PC-3 (cell line): ENCODE measurements around the gene SAA4. TPM values are rescaled to one million over a fixed set of nuclear protein-coding genes. Genes with fewer than 3 reads are reported as not detected.
"Not testable (repeated sequence)": the region's sequence is repeated elsewhere in the genome, so short reads cannot be mapped to it uniquely, and the experiment has no call there.

ENCODE experiments used
- ATAC-seq: fragments of 200-7000 bp; cut with Tn5 transposase; 2 replicates; pipeline ENCODE4 v1.9.1; 2020; ENCODE audit warnings: mild to moderate bottlenecking, moderate library complexity
- BruUV-seq: library from RNA; stranded (reverse); fragments of 400-500 nt; replicated peaks from 2 replicates; lab custom pipeline; 2021; lab: Mats Ljungman, UMichigan
- CTCF ChIA-PET: fragments of 300-600 bp; sonication (Branson Sonifier 250); formaldehyde crosslinking; loops from one replicate; lab custom pipeline; 2022; ENCODE audit warnings: antibody characterized with exemption; lab: Charles Lee
- POLR2A ChIA-PET: fragments of 300-600 bp; sonication (Branson Sonifier 250); formaldehyde crosslinking; loops from one replicate; lab custom pipeline; 2022; ENCODE audit warnings: antibody characterized with exemption; ENCODE audit not compliant: unreplicated experiment; lab: Charles Lee
- DNase-seq: peaks from one replicate; pipeline ENCODE4 v3.0.0-alpha.2; 2015
- H2AFZ ChIP-seq: fragments of 300-600 bp; sonication (generic); 2 replicates; pipeline ENCODE4 v1.6.0; 2016; ENCODE audit warnings: antibody characterized with exemption, low read length
- H3F3A ChIP-seq: fragments of 300-600 bp; sonication (generic); one replicate; pipeline ENCODE4 v1.6.0; 2017; ENCODE audit warnings: antibody characterized with exemption, low read length, control low read depth, mild to moderate bottlenecking; ENCODE audit not compliant: unreplicated experiment
- H3K27ac ChIP-seq: fragments of 300-600 bp; sonication (generic); 2 replicates; pipeline ENCODE4 v1.5.1; 2016; ENCODE audit warnings: mild to moderate bottlenecking, low read length
- H3K27me3 ChIP-seq: fragments of 300-600 bp; sonication (generic); 2 replicates; pipeline ENCODE4 v1.6.1; 2016; ENCODE audit warnings: low read length, mixed read lengths
- H3K36me3 ChIP-seq: fragments of 300-600 bp; sonication (generic); 2 replicates; pipeline ENCODE4 v1.6.1; 2016; ENCODE audit warnings: low read depth, mixed run types, low read length, mixed read lengths
- H3K4me1 ChIP-seq: fragments of 300-600 bp; sonication (generic); 2 replicates; pipeline ENCODE4 v1.5.1; 2016; ENCODE audit warnings: low read length; ENCODE audit not compliant: insufficient read depth
- H3K4me2 ChIP-seq: fragments of 300-600 bp; sonication (generic); 2 replicates; pipeline ENCODE4 v1.6.0; 2016; ENCODE audit warnings: low read length
- H3K4me3 ChIP-seq: fragments of 300-600 bp; sonication (generic); 2 replicates; pipeline ENCODE4 v1.5.1; 2016; ENCODE audit warnings: mild to moderate bottlenecking, low read length, mixed read lengths
- H3K79me2 ChIP-seq: fragments of 300-600 bp; sonication (generic); 2 replicates; pipeline ENCODE4 v1.6.1; 2017; ENCODE audit warnings: low read length, mixed read lengths
- H3K9ac ChIP-seq: fragments of 300-600 bp; sonication (generic); 2 replicates; pipeline ENCODE4 v1.6.0; 2016; ENCODE audit warnings: mild to moderate bottlenecking, low read length
- H3K9me2 ChIP-seq: fragments of 300-600 bp; sonication (generic); replicated peaks from 2 replicates; pipeline ENCODE4 v1.6.1; 2016; ENCODE audit warnings: mixed run types, low read length, mixed read lengths
- H3K9me3 ChIP-seq: fragments of 300-600 bp; sonication (generic); 2 replicates; pipeline ENCODE4 v1.6.1; 2016; ENCODE audit warnings: low read length, mixed read lengths
- H4K20me1 ChIP-seq: fragments of 300-600 bp; sonication (generic); 2 replicates; pipeline ENCODE4 v1.6.1; 2016; ENCODE audit warnings: low read length, mixed read lengths
- EZH2 ChIP-seq: fragments of 300-600 bp; sonication (generic); IDR thresholded peaks from one replicate; pipeline ENCODE4 v1.6.1; 2017; ENCODE audit warnings: antibody characterized with exemption, mild to moderate bottlenecking, low read length; ENCODE audit not compliant: unreplicated experiment
- EZH2phosphoT487 ChIP-seq: fragments of 300-600 bp; sonication (generic); IDR thresholded peaks from 2 replicates; pipeline ENCODE4 v1.6.1; 2018; ENCODE audit warnings: mild to moderate bottlenecking, antibody characterized with exemption, low read length, borderline replicate concordance
- intact Hi-C: fragments of 100-400 bp; cut with micrococcal nuclease; formaldehyde crosslinking; loops from 2 replicates; pipeline ENCODE4 v1.9.0; 2023
- total RNA-seq: library from RNA; depleted of rRNA; stranded (reverse); fragments of >200 nt; gene quantifications from 2 replicates; pipeline ENCODE4 v1.2.3, GENCODE V29; 2014
- TF ChIP-seq, protein P1 (sequence below): fragments of 300-600 bp; sonication (generic); conservative IDR thresholded peaks from 2 replicates; pipeline ENCODE4 v1.5.1; 2017; ENCODE audit warnings: antibody characterized with exemption, low read depth, mild to moderate bottlenecking, low read length

SAA4 gene
- total RNA-seq, 1 experiment from 2014 or later = not detected

DNA sequence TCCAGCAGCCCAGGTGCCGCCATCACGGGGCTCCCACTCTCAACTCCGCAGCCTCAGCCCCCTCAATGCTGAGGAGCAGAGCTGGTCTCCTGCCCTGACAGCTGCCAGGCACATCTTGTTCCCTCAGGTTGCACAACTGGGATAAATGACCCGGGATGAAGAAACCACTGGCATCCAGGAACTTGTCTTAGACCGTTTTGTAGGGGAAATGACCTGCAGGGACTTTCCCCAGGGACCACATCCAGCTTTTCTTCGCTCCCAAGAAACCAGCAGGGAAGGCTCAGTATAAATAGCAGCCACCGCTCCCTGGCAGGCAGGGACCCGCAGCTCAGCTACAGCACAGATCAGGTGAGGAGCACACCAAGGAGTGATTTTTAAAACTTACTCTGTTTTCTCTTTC lies 29.3 kb upstream of the SAA4 start, which contains the start of gene SAA1:
SAA1 (plus strand) TSS at position 316 of the 400 bp plus-strand sequence. CDS start 624 bp downstream, outside the sequence.
- no peak within 1 kb of the TSS for H3K9ac ChIP-seq
- H3K27me3 ChIP-seq = 0 out of 2 replicates have a peak, but pooled peaks cover 6% of the 10 kb centered on the region
- H3K4me2 ChIP-seq = no peak within 1 kb of the TSS
- DNase-seq (no peak), ATAC-seq (no peak)
- H3K36me3 ChIP-seq = no peaks in the 10 kb centered on the region
- H3K9me2 ChIP-seq = no peaks in the 10 kb centered on the region
- TF ChIP-seq EZH2phosphoT487 = no peak
- TF ChIP-seq, protein P1, sequence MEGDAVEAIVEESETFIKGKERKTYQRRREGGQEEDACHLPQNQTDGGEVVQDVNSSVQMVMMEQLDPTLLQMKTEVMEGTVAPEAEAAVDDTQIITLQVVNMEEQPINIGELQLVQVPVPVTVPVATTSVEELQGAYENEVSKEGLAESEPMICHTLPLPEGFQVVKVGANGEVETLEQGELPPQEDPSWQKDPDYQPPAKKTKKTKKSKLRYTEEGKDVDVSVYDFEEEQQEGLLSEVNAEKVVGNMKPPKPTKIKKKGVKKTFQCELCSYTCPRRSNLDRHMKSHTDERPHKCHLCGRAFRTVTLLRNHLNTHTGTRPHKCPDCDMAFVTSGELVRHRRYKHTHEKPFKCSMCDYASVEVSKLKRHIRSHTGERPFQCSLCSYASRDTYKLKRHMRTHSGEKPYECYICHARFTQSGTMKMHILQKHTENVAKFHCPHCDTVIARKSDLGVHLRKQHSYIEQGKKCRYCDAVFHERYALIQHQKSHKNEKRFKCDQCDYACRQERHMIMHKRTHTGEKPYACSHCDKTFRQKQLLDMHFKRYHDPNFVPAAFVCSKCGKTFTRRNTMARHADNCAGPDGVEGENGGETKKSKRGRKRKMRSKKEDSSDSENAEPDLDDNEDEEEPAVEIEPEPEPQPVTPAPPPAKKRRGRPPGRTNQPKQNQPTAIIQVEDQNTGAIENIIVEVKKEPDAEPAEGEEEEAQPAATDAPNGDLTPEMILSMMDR = no peak
- TF ChIP-seq EZH2 = no peak
- H3K79me2 ChIP-seq = no peaks in the 10 kb centered on the region
- no peaks in the 10 kb centered on the region for H4K20me1 ChIP-seq
- intact Hi-C loops = no loop called here
- ChIA-PET CTCF (no interaction called here), POLR2A (no interaction called here)
- no peak within 1 kb of the TSS for H3K27ac ChIP-seq
- no TSS peak for BruUV-seq
- no peak within 1 kb of the TSS for H2AFZ ChIP-seq
- H3K4me3 ChIP-seq = no peak within 1 kb of the TSS
- H3F3A ChIP-seq = no peaks in the 10 kb centered on the region
- H3K9me3 ChIP-seq = no peaks in the 10 kb centered on the region
- no peaks in the 10 kb centered on the region for H3K4me1 ChIP-seq

DNA sequence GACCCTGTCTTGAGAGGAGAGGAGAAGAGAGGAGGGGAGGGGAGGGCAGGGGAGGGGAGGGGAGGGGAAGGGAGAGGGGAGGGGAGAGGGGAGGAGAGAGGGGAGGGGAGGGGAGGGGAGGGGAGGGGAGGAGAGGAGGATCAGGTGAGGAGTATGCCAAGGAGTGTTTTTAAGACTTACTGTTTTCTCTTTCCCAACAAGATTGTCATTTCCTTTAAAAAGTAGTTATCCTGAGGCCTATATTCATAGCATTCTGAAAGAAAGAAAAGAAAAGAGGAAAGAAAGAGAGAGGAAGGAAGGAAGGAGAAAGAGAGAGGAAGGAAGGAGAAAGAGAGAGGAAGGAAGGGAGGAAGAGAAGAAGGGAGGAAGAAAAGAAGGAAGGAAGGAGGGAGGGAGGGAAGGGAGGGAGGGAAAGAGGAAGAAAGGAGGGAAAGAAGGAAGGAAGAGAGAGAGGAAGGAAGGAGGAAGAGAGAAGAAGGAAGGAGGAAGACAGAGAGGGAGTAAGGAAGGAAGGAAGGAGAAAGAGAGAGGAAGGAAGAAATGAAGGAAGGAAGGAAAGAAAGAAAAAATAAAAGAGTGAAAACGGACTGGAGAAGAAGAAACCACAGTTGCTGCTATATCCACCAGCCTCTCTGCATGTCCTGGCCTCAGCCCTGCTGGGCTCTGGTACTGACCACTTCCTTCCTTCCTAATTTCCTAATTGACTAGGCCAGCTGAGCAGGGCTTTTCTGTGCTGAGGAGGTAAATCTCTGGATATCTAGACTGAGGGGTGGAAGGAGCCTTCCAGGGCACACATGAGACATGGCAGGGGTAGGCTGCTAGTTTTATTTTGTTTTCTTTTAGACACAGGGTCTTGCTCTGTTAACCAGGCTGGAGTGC lies 28.3 kb upstream of the SAA4 start:
- Histone ChIP-seq H3K9me2 (no peaks in the 10 kb centered on the region), H3K27ac (no peak overlapping the region), H3K9me3 (no peaks in the 10 kb centered on the region), H3K79me2 (no peaks in the 10 kb centered on the region), H3K4me2 (no peak overlapping the region), H3K27me3 (0 out of 2 replicates have a peak, but pooled peaks cover 6% of the 10 kb centered on the region), H3K4me3 (no peak overlapping the region), H3K36me3 (no peaks in the 10 kb centered on the region), H3K9ac (no peak overlapping the region), H2AFZ (no peak overlapping the region), H3K4me1 (no peaks in the 10 kb centered on the region), H3F3A (no peaks in the 10 kb centered on the region), H4K20me1 (no peaks in the 10 kb centered on the region)
- DNase-seq (no peak), ATAC-seq (no peak; the same call in 1 of the 2 replicates)
- ChIA-PET POLR2A (no interaction called here), CTCF (no interaction called here)
- intact Hi-C loops = no loop called here
- TF ChIP-seq EZH2 (no peak), EZH2phosphoT487 (no peak)
- TF ChIP-seq, protein P1 = no peak
- no TSS peak for BruUV-seq

DNA sequence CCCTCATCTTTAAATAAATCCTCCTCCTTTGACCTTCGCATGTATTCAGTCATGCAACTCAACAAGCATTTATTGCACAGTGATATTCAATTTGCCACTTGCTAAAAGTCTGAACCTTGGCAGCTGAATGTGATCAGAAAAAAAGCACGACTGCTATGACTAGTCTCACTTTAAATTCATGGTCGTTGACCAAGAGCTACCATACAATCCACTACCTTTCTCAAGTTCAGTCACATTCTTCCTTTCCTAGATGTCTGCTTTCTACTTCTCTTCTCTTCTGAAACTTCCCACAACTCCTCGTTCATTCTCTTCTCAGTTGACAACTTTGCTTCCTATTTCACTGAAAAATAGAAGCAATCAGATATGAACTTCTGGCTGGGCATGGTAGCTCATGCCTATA lies 27.4 kb upstream of the SAA4 start:
- ChIA-PET POLR2A (interaction anchor here (0.6 kb wide), 1 partner anchor 24 kb away, joined by 4 read pairs; no protein-coding TSS in a partner anchor), CTCF (no interaction called here)
- no peaks in the 10 kb centered on the region for H4K20me1 ChIP-seq
- H3K4me3 ChIP-seq = no peak overlapping the region
- no peak overlapping the region for H2AFZ ChIP-seq
- no peak overlapping the region for H3K9ac ChIP-seq
- intact Hi-C loops = no loop called here
- TF ChIP-seq, protein P1 = no peak
- TF ChIP-seq EZH2phosphoT487 = no peak
- TF ChIP-seq EZH2 = no peak
- no TSS peak for BruUV-seq
- H3K9me3 ChIP-seq = no peaks in the 10 kb centered on the region
- H3K4me2 ChIP-seq = no peak overlapping the region
- no peaks in the 10 kb centered on the region for H3K9me2 ChIP-seq
- ATAC-seq = no peak
- no peaks in the 10 kb centered on the region for H3F3A ChIP-seq
- no peaks in the 10 kb centered on the region for H3K36me3 ChIP-seq
- DNase-seq = no peak
- no peaks in the 10 kb centered on the region for H3K4me1 ChIP-seq
- H3K27me3 ChIP-seq = peaks cover 13% of the 10 kb centered on the region; the same call in 1 of the 2 replicates
- no peak overlapping the region for H3K27ac ChIP-seq
- H3K79me2 ChIP-seq = no peaks in the 10 kb centered on the region

DNA sequence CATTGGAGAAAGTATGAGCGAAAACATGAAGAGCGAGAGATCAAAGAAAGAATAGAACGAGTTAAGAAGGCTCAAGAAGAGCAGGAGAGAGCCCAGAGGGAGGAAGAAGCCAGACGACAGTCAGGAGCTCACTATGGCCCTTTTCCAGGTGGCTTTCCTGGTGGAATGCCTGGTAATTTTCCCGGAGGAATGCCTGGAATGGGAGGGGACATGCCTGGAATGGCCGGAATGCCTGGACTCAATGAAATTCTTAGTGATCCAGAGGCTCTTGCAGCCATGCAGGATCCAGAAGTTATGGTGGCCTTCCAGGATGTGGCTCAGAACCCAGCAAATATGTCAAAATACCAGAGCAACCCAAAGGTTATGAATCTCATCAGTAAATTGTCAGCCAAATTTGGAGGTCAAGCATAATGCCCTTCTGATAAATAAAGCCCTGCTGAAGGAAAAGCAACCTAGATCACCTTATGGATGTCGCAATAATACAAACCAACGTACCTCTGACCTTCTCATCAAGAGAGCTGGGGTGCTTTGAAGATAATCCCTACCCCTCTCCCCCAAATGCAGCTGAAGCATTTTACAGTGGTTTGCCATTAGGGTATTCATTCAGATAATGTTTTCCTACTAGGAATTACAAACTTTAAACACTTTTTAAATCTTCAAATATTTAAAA lies 26.2 kb upstream of the SAA4 start:
- H3K9me2 ChIP-seq, H3K4me3 ChIP-seq, CTCF ChIA-PET, H3K4me1 ChIP-seq, H4K20me1 ChIP-seq, H3K27ac ChIP-seq, H3K4me2 ChIP-seq, intact Hi-C loops, H3K9me3 ChIP-seq, POLR2A ChIA-PET, DNase-seq, H3F3A ChIP-seq, H3K36me3 ChIP-seq, H3K9ac ChIP-seq, ATAC-seq, H2AFZ ChIP-seq, H3K79me2 ChIP-seq, BruUV-seq: not testable (repeated sequence)
- H3K27me3 ChIP-seq = peaks cover 15% of the 10 kb centered on the region
